Superior temporal gyrus (tissue), 1 donor: ENCODE data around the gene NCAM2.
A peak's percentile ranks its signal among the peaks of the same experiment; 100 is the strongest.
"Not testable (repeated sequence)": the region's sequence is repeated elsewhere in the genome, so short reads cannot be mapped to it uniquely, and the experiment has no call there.

Experiments
- DNase-seq: peaks from one replicate; pipeline ENCODE4 v3.0.0-alpha.2; 2016; ENCODE audit errors: extremely low spot score

Gene NCAM2

GRCh38 chr21:21103692-21104091 is 105.5 kb downstream of the NCAM2 start:
- DNase-seq: peak; percentile 60

- peak; percentile 52 for DNase-seq
These were observed 111.5 kb downstream of the NCAM2 start for GRCh38 chr21:21109736-21110135.

DNA sequence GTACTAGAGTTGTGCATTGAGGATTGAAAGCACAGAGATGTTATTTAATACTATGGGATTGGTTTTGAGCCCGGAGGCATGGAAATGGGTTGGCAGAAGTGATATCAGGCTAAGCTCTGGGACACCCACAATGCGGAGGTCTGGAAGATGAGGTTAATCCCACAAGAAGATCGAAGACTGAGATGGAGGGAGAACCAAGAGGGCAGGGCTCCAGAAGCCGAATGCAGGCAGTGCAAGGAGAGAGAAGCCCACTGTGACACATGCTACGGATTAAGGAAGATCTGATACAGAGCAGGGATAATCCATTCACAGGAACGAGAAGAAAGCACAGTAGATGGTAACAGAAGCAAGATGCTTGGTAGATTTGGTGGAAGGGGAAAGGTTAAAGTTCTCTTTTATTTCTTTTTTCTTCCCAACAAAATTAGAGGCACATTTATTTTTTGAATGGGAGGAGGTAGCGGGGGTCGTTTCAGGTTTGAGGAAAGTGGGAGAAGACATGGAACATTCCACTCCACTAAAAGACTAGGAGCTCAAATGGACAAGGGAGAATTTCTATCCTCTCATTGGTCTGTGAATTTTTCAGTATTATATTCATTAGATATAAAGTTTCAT is 113.2 kb downstream of the NCAM2 start:
- DNase-seq: no peak

GRCh38 chr21:21114461-21114860 is 116.3 kb downstream of the NCAM2 start:
- DNase-seq: no peak

DNA sequence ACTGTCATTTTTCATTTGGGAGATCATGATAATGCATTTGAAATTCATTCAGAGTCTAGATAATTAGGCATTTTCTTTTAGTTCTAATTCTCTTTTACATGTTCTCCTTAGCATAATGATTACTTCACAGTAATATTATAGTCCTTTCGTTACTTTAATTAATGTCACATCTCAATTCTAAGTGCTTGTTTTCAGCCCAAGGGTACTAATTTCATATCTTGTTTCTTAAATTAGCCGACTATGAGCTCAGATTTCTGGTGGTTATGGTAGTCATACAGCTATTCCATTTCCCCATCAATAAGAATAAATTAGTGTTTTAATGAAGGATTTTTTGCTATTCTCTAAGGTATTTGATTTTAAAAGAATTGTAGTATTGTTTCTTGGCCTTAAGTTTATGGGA is 120.9 kb downstream of the NCAM2 start:
- DNase-seq: no peak

GRCh38 chr21:21122680-21123079 is 124.5 kb downstream of the NCAM2 start:
- DNase-seq: no peak

DNA sequence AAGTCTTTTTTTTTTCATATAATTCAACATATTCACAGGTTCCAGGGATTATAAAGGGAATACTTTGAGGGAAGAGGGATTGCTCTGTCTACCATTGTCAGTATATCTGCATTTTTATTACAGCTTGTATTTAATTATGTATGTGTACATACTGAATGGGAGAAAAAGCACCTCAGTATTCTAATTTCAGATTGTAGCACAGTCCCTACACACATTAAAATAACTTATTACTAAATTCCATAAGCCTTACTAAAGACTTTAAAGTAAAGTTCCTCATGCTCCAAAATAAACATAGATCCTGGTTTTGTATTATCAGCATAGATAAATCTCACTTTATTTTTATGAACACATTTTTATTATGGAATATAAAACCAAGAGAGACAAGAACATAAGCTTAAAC is 134.2 kb downstream of the NCAM2 start:
- no peak for DNase-seq

DNA sequence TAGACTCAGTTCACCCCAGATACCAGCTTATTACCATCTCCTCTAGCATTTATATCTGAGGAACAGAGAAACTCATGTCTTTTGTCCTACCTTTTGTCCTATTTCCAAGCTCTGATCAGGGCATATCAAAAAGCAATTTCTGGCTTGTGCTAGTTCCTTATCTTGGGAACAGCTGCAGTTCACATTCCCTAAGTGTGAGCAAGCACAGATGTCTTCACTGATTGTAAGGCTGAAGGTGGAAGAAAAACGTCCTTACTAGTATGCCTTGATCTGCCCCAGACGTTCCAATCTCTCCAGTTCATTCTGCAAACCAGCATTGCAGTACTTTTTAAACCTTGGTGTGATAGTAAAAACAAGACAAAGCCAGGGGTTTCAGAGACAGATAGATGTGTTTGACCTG is 139.8 kb downstream of the NCAM2 start:
- no peak for DNase-seq

- no peak for DNase-seq
These were observed 148.6 kb downstream of the NCAM2 start for GRCh38 chr21:21146587-21147373.

DNA sequence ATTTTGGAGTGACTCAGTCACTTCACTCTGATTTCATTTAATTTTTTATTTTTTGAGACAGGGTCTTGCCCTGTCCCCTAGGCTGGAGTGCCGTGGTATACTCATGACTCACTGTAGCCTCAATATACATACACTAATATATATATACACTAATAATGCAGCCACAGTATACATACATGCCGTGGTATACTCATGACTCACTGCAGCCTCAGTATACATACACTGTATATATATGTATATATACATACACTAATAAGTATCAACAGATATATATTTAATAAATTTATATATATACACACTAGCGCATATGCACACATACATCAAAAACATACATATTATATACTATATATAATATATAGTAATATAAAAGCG is 149.2 kb downstream of the NCAM2 start:
- no peak for DNase-seq

DNA sequence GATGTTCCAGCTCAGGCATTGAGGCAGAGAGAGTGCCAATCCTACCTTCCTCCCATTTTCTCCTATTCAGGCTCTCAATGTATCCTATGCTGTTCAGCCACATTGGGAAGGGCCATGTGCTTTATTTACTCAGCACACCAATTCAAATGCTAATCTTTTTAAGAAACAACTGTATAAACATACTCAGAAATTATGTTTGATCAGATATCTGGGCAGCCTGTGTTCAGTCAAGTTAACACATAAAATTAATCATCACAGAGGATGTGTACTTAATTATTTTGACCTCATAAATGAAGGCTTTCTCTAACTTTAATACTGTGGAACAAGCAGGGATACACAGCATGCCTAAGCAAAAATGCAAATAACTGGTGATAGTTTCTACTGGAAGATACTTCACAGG is 149.8 kb downstream of the NCAM2 start:
- DNase-seq: no peak

- DNase-seq: no peak
These were observed 150.3 kb downstream of the NCAM2 start for GRCh38 chr21:21148514-21148913.

DNA sequence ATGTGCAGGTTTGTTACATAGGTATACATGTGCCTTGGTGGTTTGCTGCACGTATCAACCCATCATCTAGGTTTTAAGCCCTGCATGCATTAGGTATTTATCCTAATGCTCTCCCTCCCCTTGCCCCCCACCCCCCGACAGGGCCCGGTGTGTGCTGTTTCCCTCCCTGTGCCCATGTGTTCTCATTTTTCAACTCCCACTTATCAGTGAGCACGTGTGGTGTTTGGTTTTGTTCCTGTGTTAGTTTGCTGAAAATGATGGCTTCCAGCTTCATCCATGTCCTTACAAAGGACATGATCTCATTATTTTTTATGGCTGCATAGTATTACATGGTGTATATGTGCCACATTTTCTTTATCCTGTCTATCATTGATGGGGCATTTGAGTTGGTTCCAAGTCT is 151.2 kb downstream of the NCAM2 start:
- DNase-seq: not testable (repeated sequence)

GRCh38 chr21:21151231-21151630 is 153.0 kb downstream of the NCAM2 start:
- no peak for DNase-seq

DNA sequence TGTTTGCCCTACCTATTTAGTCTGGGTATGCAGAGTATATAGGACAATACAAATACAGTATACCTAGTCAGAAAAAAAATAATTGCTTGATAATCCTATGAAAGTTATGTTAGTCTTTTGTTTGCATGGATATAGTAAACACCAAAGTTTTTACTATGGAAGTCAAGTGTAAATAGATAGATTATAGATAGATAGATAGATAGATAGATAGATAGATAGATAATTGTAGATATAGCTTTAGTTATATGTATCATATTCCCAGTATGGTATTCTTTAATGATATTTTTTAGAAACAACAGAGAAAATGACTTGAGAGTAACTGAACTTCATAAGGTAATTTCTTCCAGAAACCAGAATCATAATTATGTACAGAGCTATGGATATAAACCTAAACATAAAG is 158.2 kb downstream of the NCAM2 start:
- DNase-seq: no peak

- DNase-seq: no peak
These were observed 158.7 kb downstream of the NCAM2 start for GRCh38 chr21:21156957-21157356.

GRCh38 chr21:21158376-21158918 is 160.2 kb downstream of the NCAM2 start:
- no peak for DNase-seq

DNA sequence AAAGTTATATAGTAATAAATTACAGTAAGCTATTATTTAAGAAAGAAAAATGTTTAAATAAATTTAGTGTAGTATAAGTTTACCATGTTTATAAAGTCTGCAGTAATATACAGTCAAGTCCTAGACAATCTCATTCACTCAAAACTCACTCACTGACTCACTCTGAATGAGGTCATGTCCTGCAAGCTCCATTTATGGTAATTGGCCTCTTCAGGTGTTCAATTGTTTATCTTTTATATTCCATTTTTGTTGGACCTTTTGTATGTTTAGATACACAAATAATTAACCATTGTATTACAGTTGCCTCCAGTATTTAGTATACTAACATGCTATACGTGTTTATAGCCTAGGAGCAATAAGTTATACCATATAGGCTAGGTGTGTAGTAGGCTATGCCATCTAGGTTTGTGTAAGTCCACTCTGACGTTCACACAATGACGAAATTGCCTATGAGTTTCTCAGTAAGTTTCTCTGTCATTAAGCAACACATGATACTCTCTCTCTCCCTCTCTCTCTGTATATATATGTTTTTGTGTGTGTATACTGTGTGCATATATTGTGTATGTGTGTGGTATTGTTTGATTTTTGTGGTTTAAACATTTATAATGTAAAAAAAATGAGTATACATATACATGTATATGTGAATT is 161.2 kb downstream of the NCAM2 start:
- DNase-seq: no peak

DNA sequence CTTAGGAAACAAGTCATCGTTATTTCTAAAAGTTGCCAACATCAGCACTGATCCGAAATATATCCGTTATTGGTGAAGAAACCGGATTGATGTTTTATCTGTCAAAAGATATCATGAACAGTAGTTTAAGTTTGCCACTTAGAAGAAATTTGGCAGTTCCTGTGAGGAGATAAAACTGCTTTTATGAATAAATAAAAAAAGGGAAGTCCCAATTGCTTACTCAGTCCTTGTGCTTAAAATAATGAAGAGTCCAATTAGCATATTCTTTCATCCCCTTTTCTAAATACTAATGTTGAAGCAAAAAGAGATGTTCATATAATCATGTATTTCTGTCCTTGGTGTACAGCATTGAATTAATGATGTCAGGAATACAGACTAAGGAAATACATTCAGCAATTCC is 164.6 kb downstream of the NCAM2 start:
- DNase-seq: no peak

DNA sequence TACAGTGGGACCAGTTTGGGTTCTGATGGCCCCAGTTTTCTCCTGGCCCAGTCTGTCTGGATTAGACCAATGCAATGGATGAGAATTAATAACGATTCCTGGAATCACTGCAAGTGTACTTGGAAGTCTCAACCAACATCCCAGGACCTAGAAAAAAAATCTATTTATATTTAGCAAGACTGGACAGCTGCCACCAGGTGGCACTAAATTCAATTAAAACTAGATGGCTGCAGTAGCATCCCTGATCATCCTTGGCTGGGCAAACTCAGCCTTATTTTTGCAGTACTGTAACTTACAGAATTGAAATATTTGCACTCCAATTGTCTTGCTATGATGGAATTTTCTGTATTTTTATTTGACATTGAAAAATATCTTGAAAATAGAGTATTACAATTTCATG is 165.7 kb downstream of the NCAM2 start:
- DNase-seq: peak; percentile 81

DNA sequence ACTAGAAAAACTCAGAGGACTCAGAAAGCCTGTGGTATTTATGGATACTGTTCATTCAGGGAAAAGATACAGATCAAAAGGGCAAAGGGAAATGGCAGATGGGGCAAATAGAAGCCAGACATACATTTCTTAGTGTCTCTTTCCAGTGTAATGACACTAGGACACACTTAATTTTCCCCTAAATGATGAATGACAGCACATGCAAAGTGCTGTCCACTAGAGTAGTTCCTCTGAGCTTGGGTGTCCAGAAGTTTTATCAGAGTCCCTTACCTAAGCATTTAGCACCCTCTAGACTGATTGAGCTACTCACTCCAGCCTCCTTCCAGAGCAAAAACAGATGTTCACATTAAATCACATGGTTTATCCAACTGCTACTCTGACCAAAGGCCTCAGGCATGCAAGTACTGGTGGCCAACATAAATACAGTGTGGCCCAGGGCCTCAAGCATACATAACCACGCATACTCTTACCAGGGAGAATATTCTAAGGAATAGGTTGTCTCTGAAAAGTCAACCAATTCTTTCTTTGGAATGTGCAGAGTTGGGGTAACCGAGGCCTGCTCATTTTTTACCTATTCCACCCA is 166.9 kb downstream of the NCAM2 start:
- DNase-seq: no peak

DNA sequence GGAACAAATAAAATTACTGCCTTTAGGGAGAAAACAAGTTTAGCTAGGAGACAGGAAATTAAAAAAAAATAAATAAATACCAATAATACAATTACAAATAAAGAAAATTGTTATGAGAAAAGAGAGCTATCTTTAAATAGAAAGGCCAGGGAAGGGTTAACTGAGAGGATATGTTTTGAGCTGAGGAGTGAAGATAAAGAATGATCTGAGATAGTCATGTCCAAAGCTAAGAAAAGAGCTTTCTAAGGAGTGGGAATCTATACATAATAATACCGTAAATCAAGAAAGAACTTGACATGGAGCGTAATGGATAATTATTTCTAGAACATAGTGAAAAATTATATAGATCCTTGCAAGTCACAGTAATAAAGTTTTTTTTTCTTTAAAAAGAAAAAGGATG is 176.5 kb downstream of the NCAM2 start:
- no peak for DNase-seq
